Lower leg skin (tissue), 4 donors: ENCODE data around the gene ANKAR. TPM values are rescaled to one million over a fixed set of nuclear protein-coding genes. Genes with fewer than 3 reads are reported as not detected.
"Not testable (repeated sequence)": the region's sequence is repeated elsewhere in the genome, so short reads cannot be mapped to it uniquely, and the experiment has no call there.

Experiments used
- DNase-seq, 2 donors: peaks; one replicate each; pipeline ENCODE4 v3.0.0-alpha.2; 2019; ENCODE audit warnings: low spot score in 2 of 2
- H3K4me3 ChIP-seq: fragments of 200-600 bp; sonication (generic); 2 replicates; pipeline ENCODE4 v1.5.1; 2017; ENCODE audit warnings: mild to moderate bottlenecking, low read depth; ENCODE audit not compliant: poor library complexity, severe bottlenecking
- CTCF ChIP-seq, 3 donors: fragments of 450-650 bp; IDR thresholded peaks; one replicate each; pipeline ENCODE4 v1.5.1; 2016; ENCODE audit warnings: antibody characterized with exemption in 3 of 3, mild to moderate bottlenecking in 3 of 3, moderate library complexity in 2 of 3
- POLR2A ChIP-seq, 2 donors: fragments of 450-650 bp; IDR thresholded peaks; one replicate each; pipeline ENCODE4 v1.6.1; 2016 to 2017; ENCODE audit warnings: antibody characterized with exemption in 2 of 2, mild to moderate bottlenecking in 1 of 2, moderate library complexity in 1 of 2
- WGBS, 2 donors: methylation state at CpG; one replicate each; pipeline ENCODE4 v1.1.5; 2018; 5-methylcytosine and 5-hydroxymethylcytosine counted together
- intact Hi-C: fragments of 100-400 bp; cut with DNase I; formaldehyde crosslinking; loops from one replicate; pipeline ENCODE4 v1.15.0; 2023; ENCODE audit warnings: low total_unique reads
- total RNA-seq, 4 donors: library from RNA; depleted of rRNA; stranded (reverse); fragments of >200 nt; gene quantifications; one replicate each; pipeline ENCODE4 v1.1.0, GENCODE V29; 2016

ANKAR gene
- total RNA-seq, 4 donors from 2014 or later: 0.42 to 5.4 (median 3.4) TPM

GRCh38 chr2:189661148-189661956 is 13.1 kb upstream of the ANKAR start, which contains the start of gene ASNSD1:
TSS of gene ASNSD1 (plus strand) at chr2:189661459. CDS start at chr2:189666133, 4,674 bp downstream.
- WGBS, 2 donors: 0 to 1% methylated on average over 40 to 46 of the region's 46 CpGs
- DNase-seq: peak; percentile 98 to 100
- peak within 1 kb of the TSS; percentile 83 for H3K4me3 ChIP-seq
- intact Hi-C loops: no loop called here
- TF ChIP-seq CTCF (IDR thresholded peaks at IDR 0.05): peak in 1 of 3 donors; percentile 97
- peak in 1 of 2 donors; percentile 54 for TF ChIP-seq POLR2A (IDR thresholded peaks at IDR 0.05)

- H3K4me3 ChIP-seq: peak overlapping the region; percentile 83
- intact Hi-C loops: no loop called here
These were observed 12.5 kb upstream of the ANKAR start for GRCh38 chr2:189661957-189662321.

GRCh38 chr2:189662669-189663226 is 11.7 kb upstream of the ANKAR start:
- 59 to 77% methylated on average over 5 of the region's 5 CpGs for WGBS, 2 donors
- DNase-seq: no peak
- H3K4me3 ChIP-seq: no peak overlapping the region
- TF ChIP-seq CTCF (IDR thresholded peaks at IDR 0.05) (no peak), POLR2A (IDR thresholded peaks at IDR 0.05) (no peak)
- intact Hi-C loops: no loop called here

More at GRCh38 chr2:189661957-189662321, 12.5 kb upstream of the ANKAR start:
- no peak for DNase-seq
- TF ChIP-seq POLR2A (IDR thresholded peaks at IDR 0.05) (no peak), CTCF (IDR thresholded peaks at IDR 0.05) (no peak)
- WGBS, 2 donors: 8 to 10% methylated on average over 9 of the region's 9 CpGs

DNA sequence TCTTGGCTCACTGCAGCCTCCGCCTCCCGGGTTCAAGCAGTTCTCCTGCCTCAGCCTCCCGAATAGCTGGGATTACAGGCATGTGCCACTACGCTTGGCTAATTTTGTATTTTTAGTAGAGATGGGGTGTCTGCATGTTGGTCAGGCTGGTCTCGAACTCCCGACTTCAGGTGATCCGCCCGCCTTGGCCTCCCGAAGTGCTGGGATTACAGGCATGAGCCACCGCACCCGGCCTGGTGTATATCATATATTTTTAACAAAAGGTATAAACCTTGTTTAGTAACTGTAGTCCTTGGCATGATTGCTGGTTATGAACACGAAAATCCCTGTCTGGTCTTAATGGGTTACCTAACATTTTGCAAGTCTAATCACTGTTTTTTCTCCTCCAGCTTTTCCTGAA is 11.2 kb upstream of the ANKAR start:
- DNase-seq: peak in 1 of 2 donors; percentile 71
- WGBS, 2 donors: 91 to 95% methylated on average over 12 of the region's 12 CpGs
- intact Hi-C loops, H3K4me3 ChIP-seq: not testable (repeated sequence)

- TF ChIP-seq POLR2A (IDR thresholded peaks at IDR 0.05) (no peak), CTCF (IDR thresholded peaks at IDR 0.05) (no peak)
- no peak overlapping the region for H3K4me3 ChIP-seq
- DNase-seq: no peak
- 91 to 95% methylated on average over 5 of the region's 5 CpGs for WGBS, 2 donors
- intact Hi-C loops: no loop called here
These were observed 4.6 kb upstream of the ANKAR start for GRCh38 chr2:189669913-189670312.

DNA sequence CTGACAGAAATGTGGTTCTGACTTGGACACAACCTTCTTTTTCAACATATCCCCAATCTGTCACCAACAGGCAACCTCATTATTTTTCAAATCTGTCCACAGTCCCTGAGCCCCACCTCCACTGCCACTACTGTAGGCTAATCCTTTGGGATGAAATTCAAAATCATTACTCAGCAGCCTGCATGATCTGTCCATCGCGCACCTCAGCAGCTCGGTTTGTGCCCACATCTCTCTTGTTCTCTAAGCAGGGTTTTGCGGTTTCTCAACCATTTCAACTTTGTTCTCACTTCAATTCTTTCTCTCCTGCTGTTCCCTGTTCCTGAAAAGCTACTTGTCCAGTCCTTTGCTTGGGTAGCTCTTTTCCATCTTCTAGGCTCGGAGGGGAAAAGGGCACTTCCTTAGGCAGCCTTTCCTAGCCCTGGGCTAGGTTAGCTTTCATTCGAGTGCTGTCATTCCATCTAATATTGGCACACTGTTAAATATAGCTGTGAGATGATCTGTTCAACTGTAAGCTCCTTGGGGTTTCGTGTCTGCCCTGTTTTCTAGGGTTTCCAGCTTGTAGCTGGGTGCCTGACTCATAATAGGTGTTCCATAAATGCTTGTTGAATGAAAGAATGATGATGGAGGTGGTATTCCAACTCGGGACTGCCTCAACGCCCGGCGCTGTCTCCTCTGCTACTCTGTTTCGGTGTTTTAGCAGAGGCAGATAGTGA is 653 bp upstream of the ANKAR start:
- intact Hi-C loops: no loop called here
- no peak for DNase-seq
- no peak for TF ChIP-seq CTCF (IDR thresholded peaks at IDR 0.05)
- TF ChIP-seq POLR2A (IDR thresholded peaks at IDR 0.05): no peak
- 28% methylated on average over 12 of the region's 12 CpGs for WGBS, 2 donors
- peak overlapping the region; percentile 39 for H3K4me3 ChIP-seq
